ENCODE data around the gene LTBP3.

Gene LTBP3

DNA sequence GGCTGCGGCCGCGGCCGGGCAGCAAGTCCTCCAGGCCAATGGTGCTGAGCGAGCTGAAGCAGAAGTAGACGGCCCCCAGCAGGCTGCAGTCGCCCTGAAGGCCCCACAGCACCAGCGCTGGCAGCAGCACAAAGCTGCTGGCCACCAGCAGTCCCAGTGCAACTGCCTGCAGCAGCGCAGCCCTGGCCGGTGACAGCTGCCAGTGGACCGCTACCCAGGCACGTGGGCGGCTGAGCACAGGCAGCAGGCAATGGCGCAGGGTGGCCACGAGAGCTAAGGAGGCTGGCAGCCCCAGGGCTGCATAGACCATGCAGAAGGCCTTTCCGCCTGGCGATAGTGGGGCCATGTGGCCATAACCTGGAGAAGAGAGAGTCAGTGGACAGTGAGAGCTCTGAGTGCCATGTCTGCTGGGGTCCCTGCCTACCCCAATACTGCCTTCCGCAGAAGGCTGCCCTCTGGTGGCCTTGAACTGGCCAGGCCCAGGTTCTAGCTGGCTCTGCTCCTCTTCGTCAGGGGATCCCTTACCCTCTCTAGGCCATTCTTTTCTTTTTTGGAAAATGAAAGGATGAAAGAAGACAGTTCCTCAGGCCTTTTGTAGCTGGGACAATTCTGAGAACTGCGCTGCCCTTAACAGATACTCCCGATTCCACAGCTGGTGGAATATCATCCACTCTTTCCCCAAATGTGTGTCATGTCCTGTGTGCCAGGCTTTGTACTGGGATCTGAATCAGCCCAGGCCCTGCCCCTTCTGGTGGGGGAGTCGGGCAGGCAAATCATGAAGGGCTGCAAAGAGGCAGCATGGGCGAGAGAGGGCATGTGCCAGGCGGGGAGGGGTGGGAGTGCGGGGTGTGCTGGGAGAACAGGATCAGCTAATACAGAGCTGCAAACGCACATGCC, 35.6 kb upstream of the LTBP3 start:
- FAIRE-seq: peak; percentile 91
- DNase-seq (ENCODE audit: insufficient read length): peak; percentile 63
- TF ChIP-seq TAF1 (IDR thresholded peaks at IDR 0.05; ENCODE audit: borderline replicate concordance, low read depth, low read length) (no peak), POLR2A (IDR thresholded peaks at IDR 0.05; ENCODE audit: low read depth, low read length) (no peak), POLR2AphosphoS5 (IDR thresholded peaks at IDR 0.05; ENCODE audit: low read depth, low read length) (no peak)

DNA sequence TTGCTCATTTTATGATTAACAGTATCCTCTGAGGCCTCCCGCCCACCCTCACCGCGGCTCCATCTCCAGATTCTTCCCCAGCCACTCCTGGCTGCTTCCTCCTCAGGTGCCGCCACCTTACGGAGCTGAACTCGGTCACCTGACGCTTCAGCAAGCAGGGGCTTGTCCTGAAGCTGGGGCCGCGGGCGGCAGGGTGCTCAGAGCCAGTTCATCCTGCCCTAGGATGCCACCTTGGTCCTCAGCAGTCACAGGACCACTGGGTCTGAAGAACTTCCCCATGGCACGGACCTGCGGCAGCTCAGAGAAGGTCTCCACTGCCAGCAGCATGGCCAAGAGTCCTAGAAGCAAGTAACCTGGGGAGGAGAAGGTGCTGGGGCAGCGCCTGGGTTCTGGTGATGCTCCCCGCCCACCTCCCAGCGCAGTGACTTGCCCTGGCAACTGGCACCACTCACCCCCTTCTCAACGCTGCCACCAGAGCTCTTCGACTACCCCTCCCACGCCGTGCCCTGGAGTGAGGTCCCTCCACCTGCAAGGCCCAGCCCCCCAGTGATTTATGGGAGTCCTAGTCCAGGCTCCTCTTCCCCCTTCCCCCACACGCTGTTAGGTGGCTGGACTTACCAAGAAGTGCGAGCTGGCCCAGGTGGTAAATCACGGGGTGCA, 34.8 kb upstream of the LTBP3 start:
- no peak for TF ChIP-seq TAF1 (IDR thresholded peaks at IDR 0.05; ENCODE audit: borderline replicate concordance, low read depth, low read length)
- no peak for TF ChIP-seq POLR2A (IDR thresholded peaks at IDR 0.05; ENCODE audit: low read depth, low read length)
- no peak for TF ChIP-seq POLR2AphosphoS5 (IDR thresholded peaks at IDR 0.05; ENCODE audit: low read depth, low read length)
- FAIRE-seq (no peak), DNase-seq (ENCODE audit: insufficient read length) (no peak)

- DNase-seq (ENCODE audit: insufficient read length) (no peak), FAIRE-seq (no peak)
- TF ChIP-seq TAF1 (IDR thresholded peaks at IDR 0.05; ENCODE audit: borderline replicate concordance, low read depth, low read length) (no peak), POLR2A (IDR thresholded peaks at IDR 0.05; ENCODE audit: low read depth, low read length) (no peak)
These were observed 34.0 kb upstream of the LTBP3 start for GRCh38 chr11:65591939-65592857.

DNA sequence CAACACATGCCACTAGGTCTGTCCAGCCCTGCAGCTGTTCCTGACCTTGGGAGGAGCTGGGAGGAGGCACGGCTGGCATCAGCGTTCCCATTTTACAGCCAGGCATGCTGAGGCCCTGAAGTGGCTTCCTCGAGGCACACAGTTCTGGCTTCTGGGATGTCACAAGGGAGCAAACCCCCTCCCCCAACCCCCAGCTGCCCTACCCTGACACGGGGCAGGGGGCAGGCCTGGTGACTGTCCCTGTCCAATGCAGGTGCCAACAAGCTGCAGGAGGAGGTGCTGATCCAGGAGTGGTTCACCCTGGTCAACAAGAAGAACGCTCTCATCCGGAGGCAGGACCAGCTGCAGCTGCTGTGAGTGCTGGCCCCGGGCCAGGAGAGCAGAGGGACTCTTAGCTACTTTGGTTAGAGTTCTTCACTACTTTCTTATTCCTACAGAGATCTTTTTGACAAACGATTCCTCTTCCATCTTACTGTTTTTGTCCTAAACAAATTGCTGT, 32.1 kb upstream of the LTBP3 start:
- no peak for DNase-seq (ENCODE audit: insufficient read length)
- no peak for TF ChIP-seq TAF1 (IDR thresholded peaks at IDR 0.05; ENCODE audit: borderline replicate concordance, low read depth, low read length)
- TF ChIP-seq POLR2AphosphoS5 (IDR thresholded peaks at IDR 0.05; ENCODE audit: low read depth, low read length): no peak
- TF ChIP-seq POLR2A (IDR thresholded peaks at IDR 0.05; ENCODE audit: low read depth, low read length): no peak
- FAIRE-seq: no peak

GRCh38 chr11:65589444-65590239, 31.5 kb upstream of the LTBP3 start:
- peak; percentile 83 for FAIRE-seq
- DNase-seq (ENCODE audit: insufficient read length): peak; percentile 68
- TF ChIP-seq TAF1 (IDR thresholded peaks at IDR 0.05; ENCODE audit: borderline replicate concordance, low read depth, low read length) (no peak), POLR2AphosphoS5 (IDR thresholded peaks at IDR 0.05; ENCODE audit: low read depth, low read length) (no peak), POLR2A (IDR thresholded peaks at IDR 0.05; ENCODE audit: low read depth, low read length) (0 out of 2 replicates have a peak, but pooled peaks have one; percentile 30)

DNA sequence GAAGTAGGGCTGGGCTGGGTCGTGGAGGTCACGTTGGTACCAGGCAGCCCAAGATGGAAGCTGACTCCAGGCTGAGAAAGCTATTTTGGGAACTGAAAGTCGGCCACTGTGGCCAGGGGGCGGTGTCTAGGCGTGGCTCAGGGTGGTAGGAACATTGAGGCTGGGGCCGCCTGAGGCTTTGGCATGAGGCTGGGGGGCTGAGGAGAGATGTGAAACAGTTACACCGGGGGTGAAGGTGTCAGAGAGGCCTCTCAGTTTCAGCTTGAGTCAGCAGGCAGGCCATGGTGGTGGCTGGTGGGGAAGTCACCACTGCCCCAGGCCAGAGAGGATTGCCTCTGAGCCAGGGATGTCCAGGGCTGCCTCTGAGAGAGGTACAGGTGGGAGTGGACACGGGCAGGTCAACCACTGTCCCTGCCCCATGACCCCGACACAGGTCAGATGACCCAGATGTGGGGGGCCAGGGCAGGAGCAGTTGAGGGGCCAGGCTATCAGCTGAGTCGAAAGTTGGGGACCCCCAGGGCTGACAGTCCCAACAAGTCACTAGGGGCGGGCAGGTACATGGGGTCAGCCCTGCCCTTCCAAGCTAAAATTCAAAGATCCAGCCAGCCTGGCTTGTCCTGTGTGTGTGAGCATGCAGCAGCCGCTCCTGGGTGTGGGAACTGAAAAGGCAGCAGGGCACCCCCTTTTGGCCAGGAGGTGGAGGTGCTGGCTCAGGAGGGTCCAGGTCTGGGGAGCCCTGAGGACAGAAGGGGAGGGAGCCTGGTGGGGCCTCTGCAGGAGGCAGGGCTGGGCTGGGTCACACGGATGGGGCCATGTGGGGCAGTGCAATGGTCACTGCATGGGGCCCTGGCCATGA, 30.3 kb upstream of the LTBP3 start:
- no peak for TF ChIP-seq TAF1 (IDR thresholded peaks at IDR 0.05; ENCODE audit: borderline replicate concordance, low read depth, low read length)
- TF ChIP-seq POLR2A (IDR thresholded peaks at IDR 0.05; ENCODE audit: low read depth, low read length): no peak; the same call in none of the 2 replicates
- TF ChIP-seq POLR2AphosphoS5 (IDR thresholded peaks at IDR 0.05; ENCODE audit: low read depth, low read length): no peak
- peak; percentile 98 for DNase-seq (ENCODE audit: insufficient read length)
- FAIRE-seq: peak; percentile 100

GRCh38 chr11:65586676-65587075, 28.5 kb upstream of the LTBP3 start:
- no peak for DNase-seq (ENCODE audit: insufficient read length)
- FAIRE-seq: peak; percentile 50

DNA sequence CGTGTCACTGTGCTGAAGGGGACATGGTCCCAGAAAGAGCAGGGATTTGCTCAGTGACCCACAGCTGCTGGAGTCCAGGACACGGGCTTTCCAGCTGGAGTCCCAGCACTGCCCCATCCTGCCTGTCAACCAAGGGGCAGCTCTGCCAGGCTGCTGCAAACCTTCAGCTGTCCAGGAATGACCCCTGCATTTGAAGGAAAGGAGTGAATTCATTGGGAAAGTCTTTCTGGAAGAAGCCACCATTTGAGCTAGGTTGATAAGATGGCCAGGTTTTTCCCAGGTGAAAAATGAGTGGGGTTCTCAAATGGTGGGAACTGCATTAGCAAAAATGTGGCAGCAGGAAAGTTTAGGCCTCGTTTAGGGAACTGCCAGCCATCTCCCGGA, 28.1 kb upstream of the LTBP3 start:
- no peak for TF ChIP-seq POLR2A (IDR thresholded peaks at IDR 0.05; ENCODE audit: low read depth, low read length)
- FAIRE-seq (no peak), DNase-seq (ENCODE audit: insufficient read length) (no peak)

More at GRCh38 chr11:65586676-65587075, 28.5 kb upstream of the LTBP3 start:
- TF ChIP-seq POLR2AphosphoS5 (IDR thresholded peaks at IDR 0.05; ENCODE audit: low read depth, low read length) (no peak), TAF1 (IDR thresholded peaks at IDR 0.05; ENCODE audit: borderline replicate concordance, low read depth, low read length) (no peak), POLR2A (IDR thresholded peaks at IDR 0.05; ENCODE audit: low read depth, low read length) (no peak)

- TF ChIP-seq POLR2AphosphoS5 (IDR thresholded peaks at IDR 0.05; ENCODE audit: low read depth, low read length) (no peak), TAF1 (IDR thresholded peaks at IDR 0.05; ENCODE audit: borderline replicate concordance, low read depth, low read length) (no peak), POLR2A (IDR thresholded peaks at IDR 0.05; ENCODE audit: low read depth, low read length) (no peak)
- DNase-seq (ENCODE audit: insufficient read length) (no peak), FAIRE-seq (peak; percentile 57)
These were observed 27.5 kb upstream of the LTBP3 start for GRCh38 chr11:65585396-65586246.

Data from GM12892 (cell line).